Activated naive CD8-positive, alpha-beta T cell treated with anti-CD3 and anti-CD28 coated beads, Interleukin-2, amount 50 U/mL, for 16 hours (primary cell): ENCODE data around the gene CHMP4A.
"Not testable (repeated sequence)": the region's sequence is repeated elsewhere in the genome, so short reads cannot be mapped to it uniquely, and the experiment has no call there.

ENCODE experiments used
- DNase-seq: peaks from one replicate; pipeline ENCODE4 v3.0.0-alpha.2; 2020; ENCODE audit warnings: low read depth, low spot score

The CHMP4A gene

GRCh38 chr14:24247422-24247821 is 34.1 kb upstream of the CHMP4A start:
- no peak for DNase-seq

- DNase-seq = no peak
Measured at GRCh38 chr14:24246765-24247212, 33.5 kb upstream of the CHMP4A start.

- DNase-seq = not testable (repeated sequence)
Measured at GRCh38 chr14:24245350-24245749, 32.1 kb upstream of the CHMP4A start.

GRCh38 chr14:24243336-24243836 is 30.1 kb upstream of the CHMP4A start:
- DNase-seq = no peak

GRCh38 chr14:24241829-24242443 is 28.6 kb upstream of the CHMP4A start:
- peak; percentile 91 for DNase-seq

- no peak for DNase-seq
Measured at GRCh38 chr14:24240110-24240918, 27.0 kb upstream of the CHMP4A start.

- DNase-seq = no peak
Measured at GRCh38 chr14:24238527-24239037, 25.3 kb upstream of the CHMP4A start.

GRCh38 chr14:24238123-24238522 is 24.8 kb upstream of the CHMP4A start:
- DNase-seq = no peak

GRCh38 chr14:24237463-24237955 is 24.2 kb upstream of the CHMP4A start:
- no peak for DNase-seq

GRCh38 chr14:24236689-24237462 is 23.6 kb upstream of the CHMP4A start:
- DNase-seq = no peak

GRCh38 chr14:24235804-24236688 is 22.8 kb upstream of the CHMP4A start:
- DNase-seq = no peak

- DNase-seq = no peak
Measured at GRCh38 chr14:24234095-24235005, 21.1 kb upstream of the CHMP4A start.

GRCh38 chr14:24233538-24233866 is 20.2 kb upstream of the CHMP4A start:
- DNase-seq = no peak

GRCh38 chr14:24232645-24233537 is 19.6 kb upstream of the CHMP4A start, which contains the start of gene GMPR2:
Gene GMPR2 (plus strand): TSS chr14:24232929. CDS start chr14:24233254, 325 bp downstream.
- no peak for DNase-seq

GRCh38 chr14:24232121-24232644 is 18.9 kb upstream of the CHMP4A start, which contains the start of gene NEDD8:
Gene NEDD8 (minus strand): TSS chr14:24232367. CDS start chr14:24232267, 100 bp downstream.
- peak; percentile 74 for DNase-seq

GRCh38 chr14:24231263-24232120 is 18.2 kb upstream of the CHMP4A start:
- DNase-seq = no peak

GRCh38 chr14:24228902-24229301 is 15.6 kb upstream of the CHMP4A start:
- no peak for DNase-seq
